OCI-M2 (cell line): ENCODE measurements around the gene ZNF211.

Source experiments
- DNase-seq: peaks from one replicate; lab custom pipeline; 2025; ENCODE audit not compliant: unreplicated experiment; lab: John Stamatoyannopoulos, UW

ZNF211 gene

DNA sequence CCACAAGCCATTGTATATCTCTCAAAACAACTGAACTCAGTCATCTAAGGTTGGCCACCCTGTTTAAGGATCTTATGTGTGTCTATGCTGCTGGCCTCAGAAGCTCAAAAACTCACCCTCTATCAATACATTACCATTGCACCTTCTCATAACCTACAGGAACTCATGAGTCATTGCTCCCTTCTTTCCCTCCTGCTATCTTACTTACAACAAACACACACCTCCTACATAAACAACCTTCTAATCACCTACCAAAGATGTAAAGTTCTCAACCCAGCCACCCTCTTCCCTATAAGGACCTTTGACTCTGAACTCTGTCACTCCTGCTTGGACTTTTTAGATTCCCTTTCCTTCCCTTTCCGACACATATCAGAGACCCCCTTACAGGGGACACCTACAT, 22.5 kb downstream of the ZNF211 start:
- no peak for DNase-seq

- no peak for DNase-seq
Measured at GRCh38 chr19:57656346-57656745, 23.4 kb downstream of the ZNF211 start.

DNA sequence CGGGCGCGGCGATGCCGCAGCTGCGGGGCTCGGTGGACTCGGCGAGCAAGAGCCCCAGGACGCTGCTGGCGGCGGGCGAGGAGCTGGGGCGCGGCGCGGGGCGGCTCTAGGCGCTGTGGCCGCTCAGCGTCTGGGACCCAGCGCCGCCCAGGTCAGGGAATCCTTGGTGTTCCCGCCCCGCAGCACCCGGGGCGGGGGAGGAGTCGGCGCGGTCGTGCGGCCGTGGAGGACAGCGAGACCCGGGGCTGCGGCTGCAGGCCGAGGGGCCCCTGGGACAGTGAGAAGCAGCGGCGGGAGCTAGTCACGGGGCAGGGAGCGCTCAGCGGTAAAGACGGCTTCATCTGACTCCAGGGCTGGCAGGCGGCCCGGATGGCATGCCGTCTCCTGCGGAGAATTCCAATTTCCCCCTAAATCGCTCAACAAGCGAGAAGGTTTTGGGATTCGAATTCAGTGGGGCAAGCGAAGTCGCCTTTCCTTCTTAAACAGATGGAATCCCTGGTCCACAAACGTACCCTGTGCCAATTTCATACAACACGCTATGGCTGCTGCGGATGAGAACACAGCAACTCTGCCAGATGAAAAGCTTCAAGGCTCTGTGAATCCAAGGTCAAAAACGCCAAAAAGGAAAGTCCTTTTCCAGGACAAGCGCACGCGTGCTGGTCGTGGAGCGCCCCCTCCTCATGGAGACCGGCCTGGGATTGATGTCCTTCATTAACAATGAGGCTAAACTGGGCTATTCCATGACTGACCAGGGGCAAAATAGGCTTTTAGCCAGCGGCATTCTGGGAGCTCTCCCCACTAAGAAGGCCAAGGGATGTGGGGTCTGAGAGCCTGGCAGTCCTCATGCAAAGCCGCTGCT, 31.5 kb downstream of the ZNF211 start:
- DNase-seq, result no peak

DNA sequence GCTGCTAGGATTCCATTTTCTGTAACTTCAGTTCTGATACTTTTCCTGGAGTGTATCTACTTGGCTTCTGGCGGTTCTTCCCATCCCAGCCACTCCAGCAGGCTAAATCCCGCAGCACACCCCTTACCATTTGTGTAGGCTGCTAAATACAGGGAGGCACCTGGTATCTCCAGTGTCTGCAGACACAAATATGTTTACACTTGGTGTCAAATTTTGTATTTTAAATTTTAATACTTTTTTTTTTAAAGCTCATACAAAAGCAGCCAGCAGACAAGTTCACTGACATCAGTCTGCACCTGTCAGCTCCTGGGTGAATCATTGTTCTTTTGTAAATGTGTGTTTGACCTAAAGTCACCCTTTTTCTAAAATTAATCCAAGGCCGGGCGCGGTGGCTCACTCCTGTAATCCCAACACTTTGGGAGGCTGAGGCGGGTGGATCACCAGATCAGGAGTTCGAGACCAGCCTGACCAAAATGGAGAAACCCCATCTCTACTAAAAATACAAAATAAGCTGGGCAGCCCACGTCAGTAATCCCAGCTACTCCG, 32.4 kb downstream of the ZNF211 start:
- no peak for DNase-seq

DNA sequence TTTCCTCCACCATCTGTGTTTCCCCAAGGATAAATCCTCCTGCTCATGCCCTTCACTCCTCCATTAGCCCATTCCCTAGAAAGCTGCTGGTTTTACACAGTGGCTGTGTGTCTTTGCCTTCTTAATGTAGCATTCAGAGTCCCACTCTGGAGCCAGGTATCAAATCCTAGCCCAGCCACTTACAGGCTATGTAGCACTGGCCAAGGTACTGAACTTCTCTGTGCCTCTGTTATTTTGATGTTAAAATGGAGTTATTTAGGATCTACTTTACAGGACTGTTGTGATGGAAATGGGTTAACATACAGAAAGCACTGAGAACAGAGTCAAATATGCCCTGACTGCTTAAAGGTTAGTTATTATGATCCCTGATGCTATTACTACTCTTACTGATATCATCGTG, 34.3 kb downstream of the ZNF211 start:
- no peak for DNase-seq

- DNase-seq, result no peak
Measured at GRCh38 chr19:57668635-57669034, 35.7 kb downstream of the ZNF211 start, which contains the start of gene ZSCAN4. TSS of gene ZSCAN4 (plus strand) at chr19:57668935. CDS start at chr19:57676146, 7,211 bp downstream.

- no peak for DNase-seq
Measured at GRCh38 chr19:57671124-57671895, 38.3 kb downstream of the ZNF211 start.

DNA sequence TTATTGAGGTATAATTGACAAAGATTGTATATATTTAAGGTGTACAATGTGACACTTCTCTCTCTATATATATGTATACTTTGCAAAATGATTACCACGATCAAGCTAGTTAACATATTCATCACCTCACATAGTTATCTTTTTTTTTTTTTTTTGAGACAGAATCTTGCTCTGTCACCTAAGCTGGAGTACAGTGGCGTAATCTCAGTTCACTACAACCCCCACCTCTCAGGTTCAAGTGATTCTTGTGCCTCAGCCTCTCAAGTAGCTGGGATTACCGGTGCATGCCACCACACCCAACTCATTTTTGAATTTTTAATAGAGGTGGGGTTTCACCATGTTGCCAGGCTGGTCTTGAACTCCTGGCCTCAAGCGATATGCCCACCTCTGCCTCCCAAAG, 39.5 kb downstream of the ZNF211 start:
- DNase-seq, result no peak

DNA sequence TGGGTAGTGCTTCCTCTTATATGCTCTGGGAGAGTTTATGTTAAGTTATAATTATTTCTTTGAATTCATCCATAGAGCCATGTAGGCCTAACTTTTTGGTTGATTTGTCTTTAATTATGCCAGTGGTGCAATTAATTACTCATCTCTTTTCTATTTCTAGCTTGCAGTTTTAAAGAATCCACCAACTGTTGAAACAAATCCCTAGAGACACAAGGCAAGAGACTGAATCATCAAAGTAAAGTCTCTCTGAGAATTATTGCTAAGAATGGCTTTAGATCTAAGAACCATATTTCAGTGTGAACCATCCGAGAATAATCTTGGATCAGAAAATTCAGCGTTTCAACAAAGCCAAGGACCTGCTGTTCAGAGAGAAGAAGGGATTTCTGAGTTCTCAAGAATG, 42.9 kb downstream of the ZNF211 start:
- no peak for DNase-seq

DNA sequence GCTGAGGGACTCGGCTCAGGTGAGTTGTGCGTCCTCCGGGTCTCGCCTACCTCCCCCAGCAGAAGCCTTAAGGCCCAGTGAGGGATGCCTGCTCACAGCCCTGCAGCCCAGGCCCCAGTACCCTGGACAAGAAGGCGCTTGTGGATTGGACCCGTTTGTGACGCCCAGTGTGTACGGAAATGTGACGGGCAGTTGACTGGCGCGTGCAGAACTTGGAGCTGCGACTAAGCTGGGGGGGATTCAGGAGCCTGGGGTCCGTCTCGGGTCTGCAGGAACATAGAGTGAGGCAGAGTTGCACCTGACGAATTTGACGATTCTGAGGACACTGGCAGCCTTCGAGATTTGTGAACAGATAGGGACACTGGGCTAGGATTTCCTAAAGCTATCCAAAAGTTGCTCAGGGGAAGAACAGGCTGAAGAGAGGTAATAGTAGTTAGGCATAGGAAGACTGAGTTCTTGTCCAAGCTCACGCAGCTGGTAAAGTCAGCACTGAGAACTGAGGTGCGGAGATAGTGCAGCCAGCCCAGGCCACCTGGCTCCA, 49.3 kb downstream of the ZNF211 start:
- no peak for DNase-seq

GRCh38 chr19:57686727-57687126, 53.8 kb downstream of the ZNF211 start:
- no peak for DNase-seq

- DNase-seq, result no peak
Measured at GRCh38 chr19:57687363-57688010, 54.5 kb downstream of the ZNF211 start.

DNA sequence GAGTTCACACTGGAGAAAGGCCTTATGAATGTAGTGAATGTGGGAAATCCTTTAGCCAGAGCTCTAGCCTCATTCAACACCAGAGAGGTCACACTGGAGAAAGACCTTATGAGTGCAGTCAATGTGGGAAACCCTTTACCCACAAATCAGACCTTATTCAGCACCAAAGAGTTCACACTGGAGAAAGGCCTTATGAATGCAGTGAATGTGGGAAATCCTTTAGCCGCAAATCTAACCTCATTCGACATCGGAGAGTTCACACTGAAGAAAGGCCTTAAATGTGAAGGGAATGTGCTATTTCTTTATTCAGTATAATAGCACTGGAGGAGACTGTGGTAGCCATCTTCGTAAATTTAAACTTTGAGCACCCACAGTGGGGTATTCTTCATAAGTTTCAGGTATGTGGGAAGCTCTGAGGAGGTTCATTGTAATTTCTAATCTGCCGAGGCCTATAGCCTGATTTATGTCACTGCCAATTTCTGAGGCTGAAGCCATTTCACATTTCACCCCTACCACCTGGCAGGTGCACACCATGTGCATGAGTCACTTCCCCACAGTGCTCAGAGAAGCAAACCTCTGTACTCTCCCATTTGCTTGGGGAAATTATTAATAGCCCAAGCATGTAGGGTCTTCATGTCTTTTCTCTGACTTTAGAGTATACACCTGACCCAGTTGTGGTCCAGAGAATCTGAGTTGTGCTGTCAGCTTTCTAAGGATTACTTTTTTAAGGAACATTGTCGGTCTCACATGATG, 55.2 kb downstream of the ZNF211 start:
- DNase-seq, result no peak

- DNase-seq, result no peak
Measured at GRCh38 chr19:57689750-57690149, 56.8 kb downstream of the ZNF211 start.
